Panc1 (cell line): Measurements from ENCODE around the gene ZNF146. TPM values are rescaled to one million over a fixed set of nuclear protein-coding genes. Genes with fewer than 3 reads are reported as not detected.

ENCODE experiments used
- ATAC-seq: fragments of 200-7000 bp; cut with Tn5 transposase; 2 replicates; pipeline ENCODE4 v1.9.1; 2020; ENCODE audit warnings: mild to moderate bottlenecking, moderate library complexity
- BruUV-seq: library from RNA; stranded (reverse); fragments of 400-500 nt; replicated peaks from 2 replicates; lab custom pipeline; 2021; lab: Mats Ljungman, UMichigan
- CTCF ChIA-PET: fragments of 300-600 bp; sonication (Branson Sonifier 250); formaldehyde crosslinking; loops from one replicate; lab custom pipeline; 2022; ENCODE audit warnings: antibody characterized with exemption; lab: Charles Lee
- POLR2A ChIA-PET: fragments of 300-600 bp; sonication (Branson Sonifier 250); formaldehyde crosslinking; loops from one replicate; lab custom pipeline; 2022; ENCODE audit warnings: antibody characterized with exemption; lab: Charles Lee
- DNase-seq: peaks from one replicate; pipeline ENCODE4 v3.0.0-alpha.2; 2010; ENCODE audit warnings: low read depth, low spot score
- H3K27ac ChIP-seq: 2 replicates; pipeline ENCODE4 v1.5.1; 2011; ENCODE audit warnings: mild to moderate bottlenecking, low read length, inconsistent platforms
- H3K27me3 ChIP-seq: fragments of 200-500 bp; sonication (Bioruptor generic); 2 replicates; pipeline ENCODE4 v1.6.0; 2014; ENCODE audit warnings: low read length, inconsistent platforms; ENCODE audit not compliant: control insufficient read depth, insufficient read depth
- H3K36me3 ChIP-seq: fragments of 200-500 bp; sonication (Bioruptor generic); 2 replicates; pipeline ENCODE4 v1.5.1; 2014; ENCODE audit warnings: inconsistent platforms, mild to moderate bottlenecking, low read length, moderate library complexity; ENCODE audit not compliant: control insufficient read depth, insufficient read depth
- H3K4me1 ChIP-seq: 2 replicates; pipeline ENCODE4 v1.5.1; 2011; ENCODE audit warnings: inconsistent platforms, mild to moderate bottlenecking, low read length, moderate library complexity; ENCODE audit not compliant: control insufficient read depth, insufficient read depth
- H3K4me3 ChIP-seq, 2 experiments: 2 replicates each; pipeline ENCODE4 v1.5.1; 2011 to 2012; ENCODE audit warnings: low read depth in 2 of 2, low read length in 2 of 2, mild to moderate bottlenecking in 2 of 2, inconsistent platforms in 1 of 2, moderate library complexity in 1 of 2
- H3K9me3 ChIP-seq: fragments of 200-500 bp; sonication (Bioruptor generic); 2 replicates; pipeline ENCODE4 v1.5.1; 2014; ENCODE audit warnings: low read depth, mild to moderate bottlenecking, inconsistent platforms, low read length, moderate library complexity; ENCODE audit not compliant: control insufficient read depth, insufficient read depth
- CTCF ChIP-seq: fragments of 450-650 bp; IDR thresholded peaks from 2 replicates; pipeline ENCODE4 v1.5.1; 2017; ENCODE audit warnings: mild to moderate bottlenecking
- POLR2AphosphoS5 ChIP-seq: IDR thresholded peaks from 2 replicates; pipeline ENCODE4 v1.6.1; 2012; ENCODE audit warnings: mild to moderate bottlenecking, low read depth, low read length, moderate library complexity
- REST ChIP-seq, 2 experiments: IDR thresholded peaks; 2 replicates each; pipeline ENCODE4 v1.6.1; 2011 to 2012; ENCODE audit warnings: low read depth in 2 of 2, control low read depth in 1 of 2, low read length in 1 of 2, mild to moderate bottlenecking in 1 of 2, moderate library complexity in 1 of 2; ENCODE audit not compliant: insufficient read depth in 1 of 2
- SIN3A ChIP-seq: IDR thresholded peaks from 2 replicates; pipeline ENCODE4 v1.6.1; 2012; ENCODE audit warnings: low read depth, mild to moderate bottlenecking, low read length, moderate library complexity, borderline replicate concordance; ENCODE audit not compliant: insufficient read depth
- TCF7L2 ChIP-seq: IDR thresholded peaks from 2 replicates; pipeline ENCODE4 v1.6.1; 2011; ENCODE audit warnings: mild to moderate bottlenecking, low read depth, low read length, inconsistent platforms
- in situ Hi-C: cut with HindIII; loops from 2 replicates; pipeline ENCODE4 v1.10.0; 2016; ENCODE audit warnings: low sequenced_read_pairs, low pct_unique_long_range_greater_than_20kb
- intact Hi-C: fragments of 100-400 bp; cut with micrococcal nuclease; formaldehyde crosslinking; loops from one replicate; pipeline ENCODE4 v1.10.0; 2022; ENCODE audit not compliant: unreplicated experiment
- total RNA-seq: library from RNA; stranded (reverse); gene quantifications from one replicate; pipeline ENCODE4 v1.2.1, GENCODE V29; 2021; ENCODE audit not compliant: unreplicated experiment

ZNF146 gene
- total RNA-seq, 1 experiment from 2014 or later: 121 TPM

- no peaks in the 10 kb centered on the region for H3K9me3 ChIP-seq
- H3K36me3 ChIP-seq: no peaks in the 10 kb centered on the region
- no peak overlapping the region for H3K27ac ChIP-seq
- intact Hi-C loops (no loop called here), in situ Hi-C loops (no loop called here)
- BruUV-seq: no TSS peak
- no peak overlapping the region for H3K4me3 ChIP-seq
- no peaks in the 10 kb centered on the region for H3K27me3 ChIP-seq
- no peaks in the 10 kb centered on the region for H3K4me1 ChIP-seq
- POLR2A ChIA-PET: no interaction called here
- CTCF ChIA-PET: no interaction called here
- no peak for DNase-seq
- no peak for ATAC-seq
- TF ChIP-seq TCF7L2: no peak
- no peak for TF ChIP-seq POLR2AphosphoS5
- no peak for TF ChIP-seq SIN3A
- no peak for TF ChIP-seq REST (IDR thresholded peaks at IDR 0.05; ENCODE audit: insufficient read depth in 1 of 2, low read depth in 2 of 2, low read length in 1 of 2)
- no peak for TF ChIP-seq CTCF
Observed at GRCh38 chr19:36265064-36265463, 50.2 kb downstream of the ZNF146 start.

- Histone ChIP-seq H3K4me1 (no peaks in the 10 kb centered on the region), H3K36me3 (no peaks in the 10 kb centered on the region), H3K9me3 (no peaks in the 10 kb centered on the region), H3K27ac (no peak overlapping the region), H3K4me3 (no peak overlapping the region), H3K27me3 (no peaks in the 10 kb centered on the region)
- intact Hi-C loops (no loop called here), in situ Hi-C loops (no loop called here)
- BruUV-seq: no TSS peak
- ChIA-PET POLR2A (no interaction called here), CTCF (no interaction called here)
- TF ChIP-seq SIN3A (no peak), CTCF (no peak), REST (IDR thresholded peaks at IDR 0.05; ENCODE audit: insufficient read depth in 1 of 2, low read depth in 2 of 2, low read length in 1 of 2) (no peak), POLR2AphosphoS5 (no peak), TCF7L2 (no peak)
- ATAC-seq (no peak), DNase-seq (no peak)
Observed at GRCh38 chr19:36265856-36266374, 51.0 kb downstream of the ZNF146 start.
